Measurements from ENCODE around the gene RNF126. TPM values are rescaled to one million over a fixed set of nuclear protein-coding genes. Genes with fewer than 3 reads are reported as not detected.
"Not testable (repeated sequence)": the region's sequence is repeated elsewhere in the genome, so short reads cannot be mapped to it uniquely, and the experiment has no call there.

The RNF126 gene
- total and polyA plus RNA-seq, 9 donors, result 13.2 to 36.0 (median 29.6) TPM

GRCh38 chr19:677601-678436, 14.8 kb upstream of the RNF126 start:
- H3K4me1 ChIP-seq (ENCODE audit: control insufficient read depth, insufficient read depth, low read length), result peaks cover 52% of the 10 kb centered on the region
- WGBS (ENCODE audit: insufficient coverage), result 37% methylated on average over 19 of the region's 22 CpGs
- no peak overlapping the region for H3K4me3 ChIP-seq (ENCODE audit: low read length)
- peak; percentile 42 for DNase-seq
- no peaks in the 10 kb centered on the region for H3K9me3 ChIP-seq (replicated peaks; ENCODE audit: control insufficient read depth, low read depth, low read length)
- peaks cover 18% of the 10 kb centered on the region for H3K27me3 ChIP-seq (ENCODE audit: control insufficient read depth, insufficient read depth, low read length)
- H3K27ac ChIP-seq (ENCODE audit: low read length), result peak overlapping the region; percentile 59
- H3K36me3 ChIP-seq (ENCODE audit: control insufficient read depth, insufficient read depth, low read length), result peaks cover 3% of the 10 kb centered on the region

GRCh38 chr19:677201-677600, 14.2 kb upstream of the RNF126 start:
- H3K4me3 ChIP-seq (ENCODE audit: low read length), result peak overlapping the region; percentile 22
- H3K36me3 ChIP-seq (ENCODE audit: control insufficient read depth, insufficient read depth, low read length), result peaks cover 3% of the 10 kb centered on the region
- no peaks in the 10 kb centered on the region for H3K9me3 ChIP-seq (replicated peaks; ENCODE audit: control insufficient read depth, low read depth, low read length)
- peaks cover 18% of the 10 kb centered on the region for H3K27me3 ChIP-seq (ENCODE audit: control insufficient read depth, insufficient read depth, low read length)
- peak; percentile 73 for DNase-seq
- H3K27ac ChIP-seq (ENCODE audit: low read length), result no peak overlapping the region
- 14% methylated on average over 10 of the region's 15 CpGs for WGBS (ENCODE audit: insufficient coverage)
- peaks cover 54% of the 10 kb centered on the region for H3K4me1 ChIP-seq (ENCODE audit: control insufficient read depth, insufficient read depth, low read length)

DNA sequence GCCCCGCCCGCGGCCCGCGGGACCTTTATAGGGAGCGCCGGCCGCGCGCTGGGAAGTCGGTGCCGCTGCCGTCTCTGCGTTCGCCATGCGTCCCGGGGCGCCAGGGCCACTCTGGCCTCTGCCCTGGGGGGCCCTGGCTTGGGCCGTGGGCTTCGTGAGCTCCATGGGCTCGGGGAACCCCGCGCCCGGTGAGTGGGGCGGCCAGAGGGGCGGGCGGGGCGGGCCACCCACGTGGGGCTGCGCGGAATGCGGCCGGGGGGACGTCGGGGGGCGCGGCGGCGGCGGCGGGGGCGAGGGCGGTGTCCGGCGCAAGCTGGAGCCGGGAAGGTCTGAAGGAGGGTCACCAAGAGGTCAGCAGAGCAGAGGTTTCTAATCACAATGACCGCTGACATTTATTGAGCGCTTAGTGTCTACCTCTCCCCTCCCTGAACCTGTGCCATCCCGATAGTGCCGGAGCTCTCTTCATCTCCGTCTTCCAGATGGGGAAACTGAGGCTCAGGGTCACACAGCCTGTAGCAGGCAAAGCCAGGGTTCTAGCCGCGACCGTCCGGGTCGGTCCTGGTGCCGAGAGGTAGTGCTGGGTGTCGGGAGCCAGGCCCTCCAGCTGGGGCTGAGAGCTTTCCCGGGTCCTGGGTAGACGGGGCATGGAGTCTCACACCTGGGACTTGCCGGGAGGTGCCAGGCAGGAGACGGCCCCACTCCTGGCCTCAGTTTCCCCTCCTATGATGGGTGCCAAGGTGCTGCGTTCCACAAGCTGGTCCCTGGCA, 13.5 kb upstream of the RNF126 start, which contains the start of gene FSTL3:
Gene FSTL3 (plus strand): TSS at position 54 of the 767 bp plus-strand sequence. CDS start 32 bp downstream, at position 86.
- H3K27me3 ChIP-seq (ENCODE audit: control insufficient read depth, insufficient read depth, low read length), result peaks cover 18% of the 10 kb centered on the region
- H3K27ac ChIP-seq (ENCODE audit: low read length), result peak within 1 kb of the TSS; percentile 86
- 4% methylated on average over 59 of the region's 63 CpGs for WGBS (ENCODE audit: insufficient coverage)
- no peaks in the 10 kb centered on the region for H3K9me3 ChIP-seq (replicated peaks; ENCODE audit: control insufficient read depth, low read depth, low read length)
- peak; percentile 62 for DNase-seq
- peaks cover 3% of the 10 kb centered on the region for H3K36me3 ChIP-seq (ENCODE audit: control insufficient read depth, insufficient read depth, low read length)
- peak within 1 kb of the TSS; percentile 30 for H3K4me3 ChIP-seq (ENCODE audit: low read length)
- peaks cover 54% of the 10 kb centered on the region for H3K4me1 ChIP-seq (ENCODE audit: control insufficient read depth, insufficient read depth, low read length)

GRCh38 chr19:676007-676338, 13.0 kb upstream of the RNF126 start:
- peak overlapping the region; percentile 30 for H3K4me3 ChIP-seq (ENCODE audit: low read length)
- H3K27me3 ChIP-seq (ENCODE audit: control insufficient read depth, insufficient read depth, low read length), result peaks cover 18% of the 10 kb centered on the region
- peaks cover 3% of the 10 kb centered on the region for H3K36me3 ChIP-seq (ENCODE audit: control insufficient read depth, insufficient read depth, low read length)
- H3K4me1 ChIP-seq (ENCODE audit: control insufficient read depth, insufficient read depth, low read length), result peaks cover 51% of the 10 kb centered on the region
- WGBS (ENCODE audit: insufficient coverage), result 5% methylated on average over 28 of the region's 31 CpGs
- no peaks in the 10 kb centered on the region for H3K9me3 ChIP-seq (replicated peaks; ENCODE audit: control insufficient read depth, low read depth, low read length)
- peak; percentile 51 for DNase-seq
- peak overlapping the region; percentile 86 for H3K27ac ChIP-seq (ENCODE audit: low read length)

GRCh38 chr19:674282-675151, 11.5 kb upstream of the RNF126 start:
- Histone ChIP-seq H3K4me3 (ENCODE audit: low read length) (no peak overlapping the region), H3K27ac (ENCODE audit: low read length) (peak overlapping the region; percentile 86), H3K27me3 (ENCODE audit: control insufficient read depth, insufficient read depth, low read length) (peaks cover 18% of the 10 kb centered on the region), H3K9me3 (replicated peaks; ENCODE audit: control insufficient read depth, low read depth, low read length) (no peaks in the 10 kb centered on the region), H3K36me3 (ENCODE audit: control insufficient read depth, insufficient read depth, low read length) (peaks cover 3% of the 10 kb centered on the region), H3K4me1 (ENCODE audit: control insufficient read depth, insufficient read depth, low read length) (peaks cover 44% of the 10 kb centered on the region)
- DNase-seq, result no peak
- WGBS (ENCODE audit: insufficient coverage), result 56% methylated on average over 25 of the region's 38 CpGs

- Histone ChIP-seq H3K4me3 (ENCODE audit: low read length) (no peak overlapping the region), H3K27me3 (ENCODE audit: control insufficient read depth, insufficient read depth, low read length) (peaks cover 8% of the 10 kb centered on the region), H3K36me3 (ENCODE audit: control insufficient read depth, insufficient read depth, low read length) (no peaks in the 10 kb centered on the region), H3K9me3 (replicated peaks; ENCODE audit: control insufficient read depth, low read depth, low read length) (no peaks in the 10 kb centered on the region), H3K4me1 (ENCODE audit: control insufficient read depth, insufficient read depth, low read length) (peaks cover 12% of the 10 kb centered on the region), H3K27ac (ENCODE audit: low read length) (no peak overlapping the region)
- DNase-seq, result no peak
- 71% methylated on average over 9 of the region's 9 CpGs for WGBS (ENCODE audit: insufficient coverage)
These were observed 7.6 kb upstream of the RNF126 start for GRCh38 chr19:670609-671075.

GRCh38 chr19:668675-669434, 5.8 kb upstream of the RNF126 start:
- H3K36me3 ChIP-seq (ENCODE audit: control insufficient read depth, insufficient read depth, low read length); H3K4me3 ChIP-seq (ENCODE audit: low read length); DNase-seq; H3K27me3 ChIP-seq (ENCODE audit: control insufficient read depth, insufficient read depth, low read length); H3K9me3 ChIP-seq (replicated peaks; ENCODE audit: control insufficient read depth, low read depth, low read length); H3K27ac ChIP-seq (ENCODE audit: low read length): not testable (repeated sequence)
- 78% methylated on average over 4 of the region's 12 CpGs for WGBS (ENCODE audit: insufficient coverage)
- peaks cover 15% of the 10 kb centered on the region for H3K4me1 ChIP-seq (ENCODE audit: control insufficient read depth, insufficient read depth, low read length)

DNA sequence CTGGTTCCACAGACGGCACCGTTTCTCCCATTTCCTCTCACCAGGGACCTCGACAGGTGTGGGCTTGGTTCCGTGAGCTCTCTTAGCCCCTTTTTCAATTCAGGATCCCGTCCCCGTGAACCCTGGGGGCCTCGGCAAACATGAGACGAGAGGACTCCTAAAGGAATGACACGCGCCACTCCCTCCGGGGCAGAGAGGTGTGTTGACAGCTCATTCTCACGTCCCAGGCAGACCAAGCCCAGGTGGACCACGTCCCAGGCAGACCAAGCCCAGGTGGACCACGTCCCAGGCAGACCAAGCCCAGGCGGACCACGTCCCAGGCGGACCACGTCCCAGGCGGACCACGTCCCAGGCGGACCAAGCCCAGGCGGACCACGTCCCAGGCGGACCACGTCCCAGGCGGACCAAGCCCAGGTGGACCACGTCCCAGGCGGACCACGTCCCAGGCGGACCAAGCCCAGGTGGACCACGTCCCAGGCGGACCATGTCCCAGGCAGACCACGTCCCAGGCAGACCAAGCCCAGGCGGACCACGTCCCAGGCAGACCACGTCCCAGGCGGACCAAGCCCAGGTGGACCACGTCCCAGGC, 4.1 kb upstream of the RNF126 start:
- not testable (repeated sequence) for H3K9me3 ChIP-seq (replicated peaks; ENCODE audit: control insufficient read depth, low read depth, low read length); DNase-seq; H3K27ac ChIP-seq (ENCODE audit: low read length); H3K36me3 ChIP-seq (ENCODE audit: control insufficient read depth, insufficient read depth, low read length); H3K4me3 ChIP-seq (ENCODE audit: low read length); H3K27me3 ChIP-seq (ENCODE audit: control insufficient read depth, insufficient read depth, low read length)
- 82% methylated on average over 27 of the region's 38 CpGs for WGBS (ENCODE audit: insufficient coverage)
- peaks cover 21% of the 10 kb centered on the region for H3K4me1 ChIP-seq (ENCODE audit: control insufficient read depth, insufficient read depth, low read length)

GRCh38 chr19:664913-665443, 2.0 kb upstream of the RNF126 start:
- Histone ChIP-seq H3K4me3 (ENCODE audit: low read length) (no peak overlapping the region), H3K9me3 (replicated peaks; ENCODE audit: control insufficient read depth, low read depth, low read length) (no peaks in the 10 kb centered on the region), H3K36me3 (ENCODE audit: control insufficient read depth, insufficient read depth, low read length) (no peaks in the 10 kb centered on the region), H3K27me3 (ENCODE audit: control insufficient read depth, insufficient read depth, low read length) (no peaks in the 10 kb centered on the region), H3K4me1 (ENCODE audit: control insufficient read depth, insufficient read depth, low read length) (peaks cover 41% of the 10 kb centered on the region), H3K27ac (ENCODE audit: low read length) (no peak overlapping the region)
- WGBS (ENCODE audit: insufficient coverage), result 3% methylated on average over 24 of the region's 24 CpGs
- peak; percentile 85 for DNase-seq

All from muscle of leg (tissue), 11 donors.